HL-60 (cell line): ENCODE data around the gene PWP1.

Experiments used
- DNase-seq, 2 experiments: peaks; one replicate each; pipeline ENCODE4 v3.0.0-alpha.2; 2010 to 2020; ENCODE audit warnings: low read depth in 1 of 2, low spot score in 1 of 2
- H3K27ac ChIP-seq: fragments of 250-450 bp; sonication (Bioruptor Pico); replicated peaks from 2 replicates; pipeline ENCODE4 v1.5.1; 2020; ENCODE audit warnings: mild to moderate bottlenecking, moderate library complexity
- H3K27me3 ChIP-seq: fragments of 250-450 bp; sonication (Bioruptor Pico); 2 replicates; pipeline ENCODE4 v1.5.1; 2021; ENCODE audit warnings: mild to moderate bottlenecking, moderate library complexity; ENCODE audit not compliant: insufficient read depth, poor library complexity, severe bottlenecking
- H3K4me3 ChIP-seq: replicated peaks from 2 replicates; pipeline ENCODE4 v1.5.1; 2011; ENCODE audit warnings: mild to moderate bottlenecking, control low read depth, low read length; ENCODE audit not compliant: insufficient read depth
- CTCF ChIP-seq: IDR thresholded peaks from one replicate; pipeline ENCODE4 v1.5.1; 2011; ENCODE audit warnings: low read length, control low read depth, inconsistent platforms; ENCODE audit not compliant: insufficient read depth
- GABPA ChIP-seq: IDR thresholded peaks from 2 replicates; pipeline ENCODE4 v1.6.1; 2012; ENCODE audit warnings: low read depth
- POLR2AphosphoS5 ChIP-seq: IDR thresholded peaks from 2 replicates; pipeline ENCODE4 v1.6.1; 2012; ENCODE audit warnings: low read depth
- REST ChIP-seq: IDR thresholded peaks from 2 replicates; pipeline ENCODE4 v1.6.1; 2012; ENCODE audit warnings: low read depth; ENCODE audit not compliant: insufficient replicate concordance
- SPI1 ChIP-seq: IDR thresholded peaks from 2 replicates; pipeline ENCODE4 v1.6.1; 2012; ENCODE audit warnings: low read depth, mild to moderate bottlenecking, borderline replicate concordance

The PWP1 gene

GRCh38 chr12:107731366-107731765 is 45.8 kb downstream of the PWP1 start:
- no peak overlapping the region for H3K27ac ChIP-seq
- no peak overlapping the region for H3K4me3 ChIP-seq
- no peak for TF ChIP-seq REST
- no peaks in the 10 kb centered on the region for H3K27me3 ChIP-seq
- no peak for DNase-seq

- no peak for TF ChIP-seq CTCF
- no peak for TF ChIP-seq REST
- TF ChIP-seq SPI1, result no peak
- no peak for TF ChIP-seq POLR2AphosphoS5
- DNase-seq, result no peak
- H3K27me3 ChIP-seq, result no peaks in the 10 kb centered on the region
- H3K4me3 ChIP-seq, result no peak overlapping the region
- no peak overlapping the region for H3K27ac ChIP-seq
Observed at GRCh38 chr12:107732365-107732764, 46.8 kb downstream of the PWP1 start.

GRCh38 chr12:107734139-107734538 is 48.5 kb downstream of the PWP1 start:
- no peak for DNase-seq
- TF ChIP-seq CTCF (no peak), REST (no peak), SPI1 (no peak), GABPA (no peak), POLR2AphosphoS5 (no peak)
- H3K4me3 ChIP-seq, result no peak overlapping the region
- H3K27ac ChIP-seq, result no peak overlapping the region
- no peaks in the 10 kb centered on the region for H3K27me3 ChIP-seq

GRCh38 chr12:107735763-107736162 is 50.2 kb downstream of the PWP1 start:
- DNase-seq, result no peak
- H3K4me3 ChIP-seq, result no peak overlapping the region
- H3K27ac ChIP-seq, result no peak overlapping the region

More at GRCh38 chr12:107735763-107736162, 50.2 kb downstream of the PWP1 start:
- no peaks in the 10 kb centered on the region for H3K27me3 ChIP-seq
- TF ChIP-seq SPI1 (no peak), GABPA (no peak), REST (no peak)
